Non-pigmented ciliary epithelial cell (primary cell): ENCODE measurements around the gene WNT9B.

Experiments
- DNase-seq: peaks from one replicate; pipeline ENCODE4 v3.0.0-alpha.2; 2010; ENCODE audit warnings: low read depth

WNT9B gene

GRCh38 chr17:46884552-46884951 is 33.2 kb downstream of the WNT9B start:
- DNase-seq: no peak

GRCh38 chr17:46885415-46886309 is 34.3 kb downstream of the WNT9B start:
- no peak for DNase-seq

- no peak for DNase-seq
Measured at GRCh38 chr17:46886310-46886663, 34.9 kb downstream of the WNT9B start.

- no peak for DNase-seq
Measured at GRCh38 chr17:46887717-46888116, 36.3 kb downstream of the WNT9B start.

GRCh38 chr17:46888727-46889126 is 37.3 kb downstream of the WNT9B start:
- no peak for DNase-seq

- DNase-seq: no peak
Measured at GRCh38 chr17:46889519-46889918, 38.1 kb downstream of the WNT9B start.

GRCh38 chr17:46889992-46890564 is 38.7 kb downstream of the WNT9B start:
- no peak for DNase-seq

GRCh38 chr17:46890638-46891037 is 39.3 kb downstream of the WNT9B start:
- DNase-seq: no peak

- no peak for DNase-seq
Measured at GRCh38 chr17:46892192-46892703, 40.9 kb downstream of the WNT9B start.

- no peak for DNase-seq
Measured at GRCh38 chr17:46894024-46894423, 42.6 kb downstream of the WNT9B start.

- DNase-seq: no peak
Measured at GRCh38 chr17:46894476-46895151, 43.2 kb downstream of the WNT9B start.

GRCh38 chr17:46895171-46895570 is 43.8 kb downstream of the WNT9B start:
- no peak for DNase-seq

GRCh38 chr17:46896991-46897390 is 45.6 kb downstream of the WNT9B start:
- DNase-seq: no peak

GRCh38 chr17:46898364-46898763 is 47.0 kb downstream of the WNT9B start:
- no peak for DNase-seq

GRCh38 chr17:46898860-46899259 is 47.5 kb downstream of the WNT9B start:
- DNase-seq: no peak

- DNase-seq: no peak
Measured at GRCh38 chr17:46901291-46901690, 49.9 kb downstream of the WNT9B start.

GRCh38 chr17:46903762-46904672 is 52.6 kb downstream of the WNT9B start:
- no peak for DNase-seq

GRCh38 chr17:46908068-46908737 is 56.8 kb downstream of the WNT9B start:
- no peak for DNase-seq

- DNase-seq: no peak
Measured at GRCh38 chr17:46910179-46910927, 59.0 kb downstream of the WNT9B start.

GRCh38 chr17:46911311-46911710 is 59.9 kb downstream of the WNT9B start:
- no peak for DNase-seq

- no peak for DNase-seq
Measured at GRCh38 chr17:46915596-46915995, 64.2 kb downstream of the WNT9B start.
